HG03342 (cell line): ENCODE results near the gene TMEM256.
"Not testable (repeated sequence)": the region's sequence is repeated elsewhere in the genome, so short reads cannot be mapped to it uniquely, and the experiment has no call there.

ENCODE experiments used
- ATAC-seq: cut with Tn5 transposase; IDR thresholded peaks from one replicate; pipeline ENCODE4 v1.9.1; 2021; ENCODE audit warnings: mild to moderate bottlenecking, moderate library complexity; ENCODE audit not compliant: unreplicated experiment

TMEM256 gene

GRCh38 chr17:7384489-7385081, 19.3 kb downstream of the TMEM256 start:
- ATAC-seq: no peak

GRCh38 chr17:7383742-7384488, 20.0 kb downstream of the TMEM256 start:
- ATAC-seq: no peak

- ATAC-seq: no peak
Observed at GRCh38 chr17:7383371-7383741, 20.5 kb downstream of the TMEM256 start.

- ATAC-seq: no peak
Observed at GRCh38 chr17:7382901-7383300, 21.0 kb downstream of the TMEM256 start.

- no peak for ATAC-seq
Observed at GRCh38 chr17:7380855-7381683, 22.8 kb downstream of the TMEM256 start, which contains the start of gene TNK1. TNK1 (plus strand) TSS chr17:7381089; CDS start chr17:7382927, 1,838 bp downstream.

GRCh38 chr17:7380321-7380720, 23.6 kb downstream of the TMEM256 start:
- ATAC-seq: no peak

- no peak for ATAC-seq
Observed at GRCh38 chr17:7379134-7379533, 24.8 kb downstream of the TMEM256 start.

- ATAC-seq: no peak
Observed at GRCh38 chr17:7374353-7374752, 29.5 kb downstream of the TMEM256 start.

GRCh38 chr17:7370853-7371252, 33.0 kb downstream of the TMEM256 start:
- ATAC-seq: no peak

- no peak for ATAC-seq
Observed at GRCh38 chr17:7369825-7370224, 34.1 kb downstream of the TMEM256 start.

- not testable (repeated sequence) for ATAC-seq
Observed at GRCh38 chr17:7368599-7368994, 35.3 kb downstream of the TMEM256 start.

GRCh38 chr17:7367918-7368598, 35.8 kb downstream of the TMEM256 start:
- ATAC-seq: no peak

- no peak for ATAC-seq
Observed at GRCh38 chr17:7367083-7367482, 36.8 kb downstream of the TMEM256 start.

GRCh38 chr17:7365963-7366362, 37.9 kb downstream of the TMEM256 start:
- ATAC-seq: not testable (repeated sequence)

- no peak for ATAC-seq
Observed at GRCh38 chr17:7363311-7363710, 40.6 kb downstream of the TMEM256 start.

GRCh38 chr17:7361906-7362305, 42.0 kb downstream of the TMEM256 start:
- ATAC-seq: no peak

- ATAC-seq: no peak
Observed at GRCh38 chr17:7357381-7357780, 46.5 kb downstream of the TMEM256 start.

GRCh38 chr17:7356756-7357155, 47.1 kb downstream of the TMEM256 start:
- no peak for ATAC-seq

- ATAC-seq: no peak
Observed at GRCh38 chr17:7356072-7356549, 47.8 kb downstream of the TMEM256 start.

GRCh38 chr17:7355573-7355972, 48.3 kb downstream of the TMEM256 start:
- no peak for ATAC-seq

GRCh38 chr17:7355053-7355452, 48.8 kb downstream of the TMEM256 start, which contains the start of gene TMEM95:
TMEM95 (plus strand) TSS chr17:7355156; CDS start chr17:7355205, 49 bp downstream.
- ATAC-seq: no peak
